Measurements from ENCODE around the gene VAX1. TPM values are rescaled to one million over a fixed set of nuclear protein-coding genes. Genes with fewer than 3 reads are reported as not detected.

VAX1 gene
- total RNA-seq, 1 donor from 2014 or later: not detected

GRCh38 chr10:117167789-117168674, 30.0 kb upstream of the VAX1 start:
- H3K36me3 Mint-ChIP-seq (ENCODE audit: low read depth): peaks cover 3% of the 10 kb centered on the region
- H3K4me3 Mint-ChIP-seq: no peak overlapping the region
- no peak overlapping the region for H3K27ac Mint-ChIP-seq
- no peaks in the 10 kb centered on the region for H3K9me3 Mint-ChIP-seq
- peaks cover 80% of the 10 kb centered on the region for H3K27me3 Mint-ChIP-seq
- DNase-seq: peak; percentile 89
- intact Hi-C loops (cut with micrococcal nuclease): loop anchor here (5.0 to 10.0 kb wide), 3 partner anchors 364 to 893 kb away; partner anchors contain the start of gene GFRA1
- peaks cover 8% of the 10 kb centered on the region for H3K4me1 Mint-ChIP-seq

- Mint-ChIP-seq H3K4me1 (peaks cover 8% of the 10 kb centered on the region), H3K36me3 (ENCODE audit: low read depth) (peaks cover 3% of the 10 kb centered on the region)
- intact Hi-C loops (cut with micrococcal nuclease): loop anchor here (5.0 to 10.0 kb wide), 3 partner anchors 365 to 893 kb away; partner anchors contain the start of gene GFRA1
Measured at GRCh38 chr10:117167346-117167788, 29.3 kb upstream of the VAX1 start.

GRCh38 chr10:117166418-117167345, 28.6 kb upstream of the VAX1 start:
- no peak for DNase-seq
- Mint-ChIP-seq H3K36me3 (ENCODE audit: low read depth) (peaks cover 5% of the 10 kb centered on the region), H3K27me3 (peaks cover 79% of the 10 kb centered on the region), H3K9me3 (no peaks in the 10 kb centered on the region), H3K4me3 (no peak overlapping the region), H3K27ac (peak overlapping the region; percentile 20), H3K4me1 (peaks cover 10% of the 10 kb centered on the region)
- intact Hi-C loops (cut with micrococcal nuclease): loop anchor here (5.0 to 10.0 kb wide), 3 partner anchors 366 to 892 kb away; partner anchors contain the start of gene GFRA1

More at GRCh38 chr10:117167346-117167788, 29.3 kb upstream of the VAX1 start:
- DNase-seq: no peak
- no peak overlapping the region for H3K4me3 Mint-ChIP-seq
- H3K27me3 Mint-ChIP-seq: peaks cover 81% of the 10 kb centered on the region
- no peaks in the 10 kb centered on the region for H3K9me3 Mint-ChIP-seq
- no peak overlapping the region for H3K27ac Mint-ChIP-seq

- peak overlapping the region; percentile 37 for H3K27ac Mint-ChIP-seq
- no peaks in the 10 kb centered on the region for H3K9me3 Mint-ChIP-seq
- intact Hi-C loops (cut with micrococcal nuclease): loop anchor here (2.0 to 10.0 kb wide), 4 partner anchors 33 to 891 kb away; partner anchors contain the start of gene GFRA1
- peaks cover 5% of the 10 kb centered on the region for H3K36me3 Mint-ChIP-seq (ENCODE audit: low read depth)
- DNase-seq: no peak
- no peak overlapping the region for H3K4me3 Mint-ChIP-seq
- H3K4me1 Mint-ChIP-seq: peaks cover 10% of the 10 kb centered on the region
- H3K27me3 Mint-ChIP-seq: peaks cover 80% of the 10 kb centered on the region
Measured at GRCh38 chr10:117165538-117166417, 27.7 kb upstream of the VAX1 start.

- H3K36me3 Mint-ChIP-seq (ENCODE audit: low read depth): peaks cover 5% of the 10 kb centered on the region
- intact Hi-C loops (cut with micrococcal nuclease): loop anchor here (2.0 to 10.0 kb wide), 4 partner anchors 32 to 890 kb away; partner anchors contain the start of gene GFRA1
- no peaks in the 10 kb centered on the region for H3K9me3 Mint-ChIP-seq
- peak overlapping the region; percentile 36 for H3K27ac Mint-ChIP-seq
- H3K27me3 Mint-ChIP-seq: peaks cover 80% of the 10 kb centered on the region
- H3K4me3 Mint-ChIP-seq: no peak overlapping the region
- no peak for DNase-seq
- peaks cover 10% of the 10 kb centered on the region for H3K4me1 Mint-ChIP-seq
Measured at GRCh38 chr10:117164592-117165537, 26.8 kb upstream of the VAX1 start.

- intact Hi-C loops (cut with micrococcal nuclease): loop anchor here (2.0 to 10.0 kb wide), 2 partner anchors 31 to 889 kb away; partner anchors contain the start of gene GFRA1
- peaks cover 80% of the 10 kb centered on the region for H3K27me3 Mint-ChIP-seq
- no peak overlapping the region for H3K4me3 Mint-ChIP-seq
- H3K36me3 Mint-ChIP-seq (ENCODE audit: low read depth): peaks cover 5% of the 10 kb centered on the region
- peaks cover 7% of the 10 kb centered on the region for H3K4me1 Mint-ChIP-seq
- no peaks in the 10 kb centered on the region for H3K9me3 Mint-ChIP-seq
- no peak for DNase-seq
- peak overlapping the region; percentile 15 for H3K27ac Mint-ChIP-seq
Measured at GRCh38 chr10:117163954-117164548, 26.0 kb upstream of the VAX1 start.

- no peak for DNase-seq
- Mint-ChIP-seq H3K27ac (no peak overlapping the region), H3K9me3 (no peaks in the 10 kb centered on the region), H3K4me3 (no peak overlapping the region), H3K36me3 (ENCODE audit: low read depth) (peaks cover 5% of the 10 kb centered on the region), H3K27me3 (peaks cover 80% of the 10 kb centered on the region), H3K4me1 (peaks cover 7% of the 10 kb centered on the region)
- intact Hi-C loops (cut with micrococcal nuclease): loop anchor here (10.0 kb wide), 1 partner anchor 889 kb away; the partner anchor contains the start of gene GFRA1
Measured at GRCh38 chr10:117163061-117163953, 25.2 kb upstream of the VAX1 start.

- no peak for DNase-seq
- Mint-ChIP-seq H3K4me1 (peaks cover 7% of the 10 kb centered on the region), H3K27ac (peak overlapping the region; percentile 29), H3K9me3 (no peaks in the 10 kb centered on the region), H3K27me3 (peaks cover 81% of the 10 kb centered on the region), H3K4me3 (no peak overlapping the region), H3K36me3 (ENCODE audit: low read depth) (peaks cover 5% of the 10 kb centered on the region)
- intact Hi-C loops (cut with micrococcal nuclease): loop anchor here (10.0 kb wide), 1 partner anchor 888 kb away; the partner anchor contains the start of gene GFRA1
Measured at GRCh38 chr10:117162093-117163060, 24.3 kb upstream of the VAX1 start.

- H3K9me3 Mint-ChIP-seq: no peaks in the 10 kb centered on the region
- H3K4me1 Mint-ChIP-seq: peaks cover 5% of the 10 kb centered on the region
- H3K27me3 Mint-ChIP-seq: peaks cover 76% of the 10 kb centered on the region
- DNase-seq: no peak
- intact Hi-C loops (cut with micrococcal nuclease): loop anchor here (10.0 kb wide), 1 partner anchor 887 kb away; the partner anchor contains the start of gene GFRA1
- H3K4me3 Mint-ChIP-seq: no peak overlapping the region
- H3K27ac Mint-ChIP-seq: no peak overlapping the region
- H3K36me3 Mint-ChIP-seq (ENCODE audit: low read depth): peaks cover 5% of the 10 kb centered on the region
Measured at GRCh38 chr10:117161386-117162033, 23.4 kb upstream of the VAX1 start.

Measured in activated CD4-positive, alpha-beta T cell treated with anti-CD3 and anti-CD28 coated beads, Interleukin-2, amount 10 ng/mL, durations not matched to agents 24 days and 14 days (primary cell).